Activated CD8-positive, alpha-beta T cell treated with anti-CD3 and anti-CD28 coated beads for 36 hours (primary cell): ENCODE data around the gene PTGER2. TPM values are rescaled to one million over a fixed set of nuclear protein-coding genes. Genes with fewer than 3 reads are reported as not detected.

Experiments
- ATAC-seq: fragments of 200-7000 bp; cut with Tn5 transposase; one replicate; pipeline ENCODE4 v1.10.0; 2021; ENCODE audit warnings: mild to moderate bottlenecking, moderate library complexity
- CTCF ChIA-PET: fragments of 350-600 bp; sonication (Branson Sonifier 250); formaldehyde crosslinking; loops from one replicate; lab custom pipeline; 2021; ENCODE audit warnings: antibody characterized with exemption; lab: Charles Lee
- POLR2A ChIA-PET: fragments of 350-600 bp; sonication (Branson Sonifier 250); formaldehyde crosslinking; loops from one replicate; lab custom pipeline; 2021; ENCODE audit warnings: antibody characterized with exemption; lab: Charles Lee
- DNase-seq: peaks from one replicate; pipeline ENCODE4 v3.0.0-alpha.2; 2020
- H3K27ac Mint-ChIP-seq: one replicate; pipeline ENCODE4 v1.8.0; 2021; ENCODE audit warnings: mild to moderate bottlenecking, mixed read lengths
- H3K27me3 Mint-ChIP-seq: one replicate; pipeline ENCODE4 v1.8.0; 2021; ENCODE audit warnings: mixed read lengths
- H3K36me3 Mint-ChIP-seq: one replicate; pipeline ENCODE4 v1.8.0; 2021; ENCODE audit warnings: low read depth, mixed read lengths
- H3K4me1 Mint-ChIP-seq: one replicate; pipeline ENCODE4 v1.8.0; 2021; ENCODE audit warnings: low read depth, mixed read lengths
- H3K4me3 Mint-ChIP-seq: one replicate; pipeline ENCODE4 v1.8.0; 2021; ENCODE audit warnings: mild to moderate bottlenecking, moderate library complexity, mixed read lengths
- H3K9me3 Mint-ChIP-seq: one replicate; pipeline ENCODE4 v1.8.0; 2021; ENCODE audit warnings: mixed read lengths
- intact Hi-C: fragments of 100-400 bp; cut with micrococcal nuclease; formaldehyde crosslinking; loops from one replicate; pipeline ENCODE4 v1.10.0; 2022
- total RNA-seq, 2 experiments: library from RNA; stranded (reverse); gene quantifications; one replicate each; pipeline ENCODE4 v1.2.3, GENCODE V29; 2021
- TF ChIP-seq, protein P1 (sequence below): fragments of 200-600 bp; IDR thresholded peaks from one replicate; pipeline ENCODE4 v1.8.0; 2022; ENCODE audit warnings: antibody characterized with exemption, mild to moderate bottlenecking

PTGER2 gene
- 10 to 100 TPM; 19.5 to 19.9 TPM for total RNA-seq

DNA sequence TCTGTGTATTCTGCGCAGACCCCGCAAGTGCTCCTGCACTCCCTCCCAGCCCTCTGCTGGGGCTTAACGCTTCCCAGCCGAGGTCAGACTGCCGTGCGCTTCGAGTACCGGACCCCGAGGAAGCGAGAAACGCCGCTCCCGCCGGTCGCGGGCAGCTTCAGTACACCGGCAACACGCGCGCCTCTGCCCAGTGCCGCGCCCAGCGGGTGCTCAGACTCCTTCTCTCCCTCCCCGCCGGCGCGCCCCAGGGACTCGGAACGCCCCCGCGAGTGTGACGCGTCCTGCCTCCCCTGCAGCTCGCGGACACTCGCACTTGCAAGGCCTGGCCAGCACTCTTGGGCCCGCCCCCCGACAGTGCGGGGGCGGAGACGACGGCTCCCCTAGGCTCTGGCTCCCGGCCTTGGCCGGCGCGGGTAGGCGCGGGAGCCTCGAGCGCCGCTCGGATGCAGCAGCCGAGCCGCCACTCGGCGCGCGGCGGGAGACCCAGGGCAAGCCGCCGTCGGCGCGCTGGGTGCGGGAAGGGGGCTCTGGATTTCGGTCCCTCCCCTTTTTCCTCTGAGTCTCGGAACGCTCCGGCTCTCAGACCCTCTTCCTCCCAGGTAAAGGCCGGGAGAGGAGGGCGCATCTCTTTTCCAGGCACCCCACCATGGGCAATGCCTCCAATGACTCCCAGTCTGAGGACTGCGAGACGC lies at the start of gene PTGER2:
Gene PTGER2 (plus strand): TSS at position 410 of the 692 bp plus-strand sequence. CDS start 237 bp downstream, at position 647.
- peak within 1 kb of the TSS; percentile 90 for H3K4me3 Mint-ChIP-seq
- H3K9me3 Mint-ChIP-seq = no peaks in the 10 kb centered on the region
- H3K27ac Mint-ChIP-seq = peak within 1 kb of the TSS; percentile 89
- CTCF ChIA-PET = interaction anchor here (0.7 to 1.2 kb wide), 3 partner anchors 14 to 64 kb away, joined by 3 to 4 read pairs (median 3); no protein-coding TSS in a partner anchor
- H3K27me3 Mint-ChIP-seq = peaks cover 13% of the 10 kb centered on the region
- H3K36me3 Mint-ChIP-seq = peaks cover 29% of the 10 kb centered on the region
- H3K4me1 Mint-ChIP-seq = peaks cover 58% of the 10 kb centered on the region
- TF ChIP-seq, protein P1, sequence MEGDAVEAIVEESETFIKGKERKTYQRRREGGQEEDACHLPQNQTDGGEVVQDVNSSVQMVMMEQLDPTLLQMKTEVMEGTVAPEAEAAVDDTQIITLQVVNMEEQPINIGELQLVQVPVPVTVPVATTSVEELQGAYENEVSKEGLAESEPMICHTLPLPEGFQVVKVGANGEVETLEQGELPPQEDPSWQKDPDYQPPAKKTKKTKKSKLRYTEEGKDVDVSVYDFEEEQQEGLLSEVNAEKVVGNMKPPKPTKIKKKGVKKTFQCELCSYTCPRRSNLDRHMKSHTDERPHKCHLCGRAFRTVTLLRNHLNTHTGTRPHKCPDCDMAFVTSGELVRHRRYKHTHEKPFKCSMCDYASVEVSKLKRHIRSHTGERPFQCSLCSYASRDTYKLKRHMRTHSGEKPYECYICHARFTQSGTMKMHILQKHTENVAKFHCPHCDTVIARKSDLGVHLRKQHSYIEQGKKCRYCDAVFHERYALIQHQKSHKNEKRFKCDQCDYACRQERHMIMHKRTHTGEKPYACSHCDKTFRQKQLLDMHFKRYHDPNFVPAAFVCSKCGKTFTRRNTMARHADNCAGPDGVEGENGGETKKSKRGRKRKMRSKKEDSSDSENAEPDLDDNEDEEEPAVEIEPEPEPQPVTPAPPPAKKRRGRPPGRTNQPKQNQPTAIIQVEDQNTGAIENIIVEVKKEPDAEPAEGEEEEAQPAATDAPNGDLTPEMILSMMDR = no peak
- DNase-seq = peak; percentile 94
- peak; percentile 75 for ATAC-seq
- POLR2A ChIA-PET = interaction anchor here (0.6 to 2.4 kb wide), 8 partner anchors 8 to 38 kb away, joined by 3 to 16 read pairs (median 3); no protein-coding TSS in a partner anchor
- intact Hi-C loops = no loop called here

- H3K27me3 Mint-ChIP-seq = peaks cover 25% of the 10 kb centered on the region
- no peak overlapping the region for H3K4me3 Mint-ChIP-seq
- ChIA-PET POLR2A (no interaction called here), CTCF (interaction anchor here (0.9 kb wide), 1 partner anchor 219 kb away, joined by 3 read pairs; no protein-coding TSS in a partner anchor)
- ATAC-seq (no peak), DNase-seq (no peak)
- peaks cover 38% of the 10 kb centered on the region for H3K4me1 Mint-ChIP-seq
- no peak overlapping the region for H3K27ac Mint-ChIP-seq
- peaks cover 2% of the 10 kb centered on the region for H3K36me3 Mint-ChIP-seq
- H3K9me3 Mint-ChIP-seq = no peaks in the 10 kb centered on the region
- TF ChIP-seq, protein P1 = no peak
- intact Hi-C loops = loop anchor here (10.0 kb wide), 1 partner anchor 110 kb away; no protein-coding TSS in a partner anchor
Observed at GRCh38 chr14:52265253-52265652, 48.9 kb upstream of the PTGER2 start.

DNA sequence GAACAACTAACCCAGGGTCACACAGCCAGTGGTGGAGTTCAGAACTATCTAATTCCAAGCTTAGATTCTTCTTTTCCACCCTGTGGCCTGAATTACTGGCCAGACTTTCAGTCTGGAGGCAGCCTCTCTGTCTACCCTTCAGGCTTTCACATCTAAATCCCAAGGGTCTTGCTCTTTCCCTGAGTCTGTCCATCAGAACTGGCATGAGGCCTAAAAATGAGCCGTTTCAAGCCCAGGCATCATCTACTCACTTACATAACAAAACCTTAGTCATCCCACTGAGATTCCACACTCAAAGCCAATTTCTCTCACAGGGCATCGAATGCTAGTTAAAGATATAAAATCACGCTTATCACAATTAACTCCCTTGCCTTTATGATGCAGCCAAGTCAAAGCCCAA lies 47.9 kb upstream of the PTGER2 start:
- TF ChIP-seq, protein P1 = no peak
- H3K4me3 Mint-ChIP-seq = no peak overlapping the region
- ChIA-PET POLR2A (no interaction called here), CTCF (no interaction called here)
- ATAC-seq (no peak), DNase-seq (no peak)
- H3K27ac Mint-ChIP-seq = no peak overlapping the region
- peaks cover 38% of the 10 kb centered on the region for H3K4me1 Mint-ChIP-seq
- no peaks in the 10 kb centered on the region for H3K9me3 Mint-ChIP-seq
- intact Hi-C loops = loop anchor here (10.0 kb wide), 1 partner anchor 111 kb away; no protein-coding TSS in a partner anchor
- H3K27me3 Mint-ChIP-seq = peaks cover 28% of the 10 kb centered on the region
- H3K36me3 Mint-ChIP-seq = peaks cover 2% of the 10 kb centered on the region

DNA sequence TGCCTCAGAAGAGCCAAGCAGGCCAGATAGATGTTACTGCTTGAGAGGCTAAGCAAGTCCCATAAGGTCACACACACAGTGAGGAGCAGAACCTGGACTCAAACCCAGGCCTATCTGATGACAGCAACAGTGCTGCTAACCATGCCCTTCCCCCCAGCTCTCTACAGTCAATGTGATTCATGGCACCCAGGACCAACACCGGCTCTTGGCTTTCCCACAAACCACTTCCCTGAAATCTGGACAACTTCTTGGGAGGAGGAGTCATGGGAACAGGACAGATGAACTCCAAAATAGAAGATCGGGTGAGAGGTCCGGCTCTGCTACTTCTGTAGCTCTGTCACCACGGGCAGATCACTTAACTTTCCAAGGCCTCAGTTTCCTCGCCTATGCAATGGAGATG lies 47.3 kb upstream of the PTGER2 start:
- DNase-seq (no peak), ATAC-seq (no peak)
- Mint-ChIP-seq H3K27me3 (peaks cover 28% of the 10 kb centered on the region), H3K4me3 (peak overlapping the region; percentile 72), H3K27ac (no peak overlapping the region), H3K4me1 (peaks cover 40% of the 10 kb centered on the region), H3K9me3 (no peaks in the 10 kb centered on the region), H3K36me3 (peaks cover 2% of the 10 kb centered on the region)
- POLR2A ChIA-PET = no interaction called here
- CTCF ChIA-PET = no interaction called here
- intact Hi-C loops = loop anchor here (10.0 kb wide), 1 partner anchor 112 kb away; no protein-coding TSS in a partner anchor
- TF ChIP-seq, protein P1 = no peak
